Femur (tissue), 1 donor: ENCODE data around the gene PPM1J.
A peak's percentile ranks its signal among the peaks of the same experiment; 100 is the strongest.
"Not testable (repeated sequence)": the region's sequence is repeated elsewhere in the genome, so short reads cannot be mapped to it uniquely, and the experiment has no call there.

Experiments used
- DNase-seq: peaks from one replicate; pipeline ENCODE4 v3.0.0-alpha.2; 2017

The PPM1J gene

DNA sequence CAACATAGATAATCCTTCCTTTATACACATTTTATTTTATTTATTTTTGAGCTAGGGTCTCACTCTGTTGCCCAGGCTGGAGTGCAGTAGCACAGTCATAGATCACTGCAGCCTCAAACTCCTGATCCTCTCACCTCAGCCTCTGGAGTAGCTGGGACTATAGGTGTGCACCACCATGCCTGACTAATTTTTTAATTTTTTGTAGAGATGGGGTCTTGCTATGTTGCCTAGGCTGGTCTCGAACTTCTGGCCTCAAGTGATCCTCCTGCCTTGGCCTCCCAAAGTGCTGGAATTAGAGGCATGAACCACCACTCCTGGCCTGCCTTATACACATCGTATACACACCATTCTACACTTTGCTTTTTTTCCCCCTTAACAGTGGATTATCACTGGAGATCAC is 6.2 kb upstream of the PPM1J start:
- not testable (repeated sequence) for DNase-seq

DNA sequence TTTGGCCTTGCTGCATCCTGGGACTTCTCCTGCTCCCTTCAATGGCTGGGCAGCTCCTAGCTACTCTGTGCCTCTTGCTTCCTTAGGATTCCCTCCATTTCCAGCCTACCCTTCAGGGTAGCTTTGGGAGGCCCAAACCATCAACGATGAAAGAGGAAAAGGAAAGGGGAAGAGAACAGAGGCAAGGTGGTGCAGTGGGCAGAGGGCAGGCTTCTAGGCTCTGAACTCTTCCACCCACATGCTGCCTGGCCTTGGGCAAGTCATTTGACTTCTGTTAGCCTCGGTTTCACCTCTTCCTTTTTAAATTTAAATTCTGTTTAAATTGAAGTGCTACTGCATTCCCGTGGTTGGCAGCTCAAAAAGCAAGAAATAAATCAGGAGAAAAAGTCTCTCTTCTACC is 5.7 kb upstream of the PPM1J start:
- DNase-seq, result no peak

DNA sequence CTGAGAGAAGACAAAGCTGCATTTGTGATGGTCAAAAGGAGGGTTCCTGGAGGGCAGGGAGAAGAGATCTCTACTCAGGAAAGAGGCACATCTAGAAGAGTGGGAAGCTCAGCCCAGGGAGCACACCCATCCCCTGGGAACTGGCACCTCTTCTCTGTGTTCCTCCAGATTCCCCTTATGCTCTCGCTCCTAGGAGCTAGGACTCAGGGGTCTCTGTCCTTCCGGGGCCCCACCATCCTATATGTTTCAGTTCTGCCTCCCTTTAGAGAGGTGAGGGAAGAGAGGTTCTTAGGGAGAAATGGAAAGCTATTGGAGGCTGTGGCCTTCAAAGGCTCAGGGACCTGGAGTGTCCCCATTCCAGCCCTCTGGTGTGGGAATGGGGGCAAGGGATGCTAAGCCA is 4.6 kb upstream of the PPM1J start:
- no peak for DNase-seq

DNA sequence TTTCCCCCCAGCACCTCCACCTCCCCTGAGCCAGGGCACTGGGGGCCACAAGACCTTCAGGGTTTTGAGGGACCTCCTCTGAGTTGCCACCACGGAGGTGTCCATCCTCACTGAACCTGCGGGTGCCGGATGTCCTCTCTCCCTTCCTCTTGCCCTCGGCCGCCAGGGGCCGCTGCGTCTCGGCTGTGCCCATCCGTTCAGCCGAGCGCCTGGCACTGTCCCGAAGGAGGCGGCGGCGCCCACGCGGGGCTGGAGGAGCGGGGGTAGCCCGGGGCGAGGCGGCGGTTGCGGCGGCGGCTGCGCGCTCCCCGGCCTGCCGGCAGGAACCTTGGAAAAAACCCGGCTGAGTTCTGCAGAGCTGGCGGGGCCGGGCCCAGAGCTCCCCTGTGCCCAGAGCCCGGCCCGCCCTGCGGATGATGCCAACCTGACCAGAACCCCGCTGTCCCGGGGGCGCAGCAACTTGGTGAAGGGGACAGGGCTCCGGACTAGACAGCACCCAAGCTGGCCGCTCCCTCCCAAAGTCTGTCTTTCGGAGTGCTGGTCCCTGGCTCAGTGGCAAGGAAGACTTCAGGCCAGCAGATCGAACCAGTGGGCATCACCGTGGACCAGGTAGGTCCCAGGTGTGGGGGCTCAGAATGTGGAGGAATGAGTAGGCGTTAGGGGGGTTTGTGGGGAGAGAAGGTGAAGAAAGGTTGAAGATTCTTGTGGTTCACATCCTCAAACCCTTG is 3.7 kb upstream of the PPM1J start:
- DNase-seq, result peak; percentile 83

DNA sequence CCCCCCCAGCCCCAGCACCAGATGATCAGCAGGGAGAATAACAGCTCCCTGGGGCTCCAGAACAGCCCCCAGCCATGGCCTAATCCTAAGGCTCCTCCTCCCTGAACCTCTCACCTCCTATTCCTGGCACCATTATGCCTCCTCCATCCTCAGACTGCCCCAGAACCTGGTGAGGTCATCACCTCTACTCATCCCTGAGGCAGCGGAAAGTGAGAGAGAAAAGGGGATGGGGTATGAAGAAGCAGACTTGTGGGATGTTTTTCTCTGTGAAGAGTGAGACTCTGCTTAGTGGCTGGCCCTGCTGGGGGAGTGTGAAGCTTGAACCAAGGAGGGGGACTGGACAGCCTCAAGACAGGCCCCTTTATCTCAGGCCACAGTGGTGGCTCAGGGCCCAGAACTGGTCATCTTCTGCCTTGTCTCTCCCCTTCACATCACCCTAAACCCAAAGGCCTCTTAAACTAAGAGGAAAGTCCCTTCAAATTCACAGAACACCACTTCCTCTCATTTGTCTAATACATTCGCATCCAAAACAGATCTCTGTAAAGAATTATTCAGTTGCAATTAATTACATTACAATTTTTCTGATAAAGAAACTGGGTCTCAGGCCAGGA is 2.2 kb upstream of the PPM1J start:
- DNase-seq, result no peak

DNA sequence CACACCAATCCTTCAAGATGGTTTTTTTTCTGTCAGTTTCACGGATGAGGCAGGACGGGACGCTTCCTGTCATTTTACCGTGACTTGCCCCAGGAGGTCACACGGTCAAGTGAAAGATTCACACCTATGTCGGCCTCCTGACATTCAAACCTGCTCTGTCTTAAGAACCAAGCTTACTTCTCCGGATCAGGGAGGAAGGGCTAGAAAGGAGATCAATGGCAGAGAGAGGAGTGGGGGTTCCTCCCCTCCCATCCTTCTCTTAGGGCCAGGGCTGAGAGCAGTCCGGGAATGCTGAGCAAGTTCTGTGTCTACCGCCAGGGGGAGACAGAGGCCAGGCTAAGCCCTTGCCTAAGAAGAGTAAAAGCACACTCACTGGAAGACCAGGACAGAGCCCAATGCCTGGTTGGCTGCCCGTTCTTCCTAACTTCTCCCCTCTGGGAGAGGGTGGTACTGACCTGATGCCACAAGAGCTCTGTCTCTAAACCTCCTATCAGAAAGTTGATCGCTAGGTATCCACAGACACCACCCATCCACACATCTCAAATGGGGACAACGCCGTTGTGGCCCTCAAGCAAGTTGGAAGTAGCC is 1.1 kb upstream of the PPM1J start:
- peak; percentile 94 for DNase-seq

DNA sequence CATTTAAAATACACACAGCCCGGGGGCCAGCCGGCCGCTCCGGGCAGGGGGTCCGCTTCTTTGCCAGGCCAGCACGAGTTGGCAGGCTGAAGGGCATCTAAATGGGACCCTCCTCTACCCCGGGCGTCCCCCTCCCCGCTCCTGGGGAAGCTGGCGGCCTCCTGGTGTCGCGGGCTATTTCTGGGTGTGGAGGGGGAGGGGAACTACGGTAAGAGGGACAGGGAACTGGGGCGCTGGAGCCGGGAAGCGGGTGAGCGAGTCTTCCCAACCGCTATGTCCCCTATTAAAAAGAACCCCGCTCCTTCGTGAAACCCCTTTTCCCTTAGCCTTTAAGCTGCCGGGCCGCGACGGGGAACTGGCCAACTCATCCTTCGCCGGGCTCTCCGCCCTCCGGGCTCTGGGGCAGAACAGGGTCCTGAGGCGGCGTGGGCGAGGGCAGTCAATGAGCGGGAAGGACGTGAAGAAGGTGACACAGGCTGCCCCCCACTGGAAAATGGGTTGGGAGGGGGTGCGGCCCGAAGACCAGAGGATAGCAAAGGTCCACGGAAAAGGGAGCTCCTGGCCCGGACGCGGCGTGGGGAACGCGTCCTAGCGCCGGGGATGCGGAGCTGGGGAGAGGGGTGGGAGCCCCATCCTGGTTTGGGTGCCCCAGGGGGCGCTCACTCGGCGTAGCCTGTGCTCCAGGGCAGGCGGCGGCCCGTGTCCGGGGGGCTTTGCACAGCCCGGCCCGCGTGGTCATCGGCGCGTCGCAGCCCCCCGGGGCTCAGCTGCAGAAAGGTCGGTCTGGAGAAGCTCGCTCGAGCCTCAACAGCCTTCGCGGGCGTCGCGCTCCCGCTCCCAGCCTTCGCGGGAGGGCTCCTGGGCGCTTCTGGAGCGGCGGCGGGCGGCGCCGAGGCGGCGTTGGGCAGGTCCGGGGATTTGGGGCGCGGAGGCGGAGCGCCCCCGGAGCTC is 544 bp downstream of the PPM1J start:
- DNase-seq, result peak; percentile 50

DNA sequence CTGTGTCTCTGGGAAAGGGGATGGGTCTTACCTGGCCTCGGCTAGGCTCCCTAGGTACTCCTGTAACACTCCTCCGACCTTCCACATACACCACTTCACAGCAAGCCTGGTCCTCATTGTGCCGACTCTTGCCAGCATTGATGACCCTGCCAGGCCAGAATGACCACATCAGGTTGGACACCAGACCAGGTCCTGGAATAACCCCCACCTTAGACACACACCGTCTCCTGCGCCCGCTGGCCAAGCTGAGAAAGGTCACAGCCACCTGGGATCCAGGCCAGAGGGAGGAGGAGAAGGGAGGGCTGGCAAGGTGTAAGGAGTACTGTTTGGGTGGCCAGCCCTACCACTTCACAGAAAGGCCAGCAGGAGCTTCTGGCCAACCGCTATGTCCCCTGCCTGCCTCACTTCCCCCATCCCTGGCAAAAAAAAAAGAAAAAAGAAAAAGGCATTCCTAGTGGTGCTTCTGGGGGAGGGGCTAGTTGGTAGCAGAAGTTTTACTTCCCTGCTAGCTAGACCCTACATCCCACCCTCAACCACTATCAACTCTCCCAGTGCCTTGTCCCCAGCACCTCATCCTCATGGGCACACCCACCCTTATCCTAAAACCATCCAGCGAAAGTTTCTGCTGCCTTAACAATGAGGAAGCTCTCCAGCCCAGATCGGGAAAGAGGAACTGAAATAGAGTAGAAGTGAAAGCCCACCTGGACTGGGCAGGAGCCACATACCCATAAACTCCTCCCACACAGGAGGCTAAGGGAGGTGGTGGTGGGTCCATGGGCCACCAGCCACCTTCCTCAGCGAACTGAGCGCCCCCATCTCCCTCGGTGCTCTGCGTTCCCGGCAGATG is 1.4 kb downstream of the PPM1J start:
- DNase-seq, result no peak

DNA sequence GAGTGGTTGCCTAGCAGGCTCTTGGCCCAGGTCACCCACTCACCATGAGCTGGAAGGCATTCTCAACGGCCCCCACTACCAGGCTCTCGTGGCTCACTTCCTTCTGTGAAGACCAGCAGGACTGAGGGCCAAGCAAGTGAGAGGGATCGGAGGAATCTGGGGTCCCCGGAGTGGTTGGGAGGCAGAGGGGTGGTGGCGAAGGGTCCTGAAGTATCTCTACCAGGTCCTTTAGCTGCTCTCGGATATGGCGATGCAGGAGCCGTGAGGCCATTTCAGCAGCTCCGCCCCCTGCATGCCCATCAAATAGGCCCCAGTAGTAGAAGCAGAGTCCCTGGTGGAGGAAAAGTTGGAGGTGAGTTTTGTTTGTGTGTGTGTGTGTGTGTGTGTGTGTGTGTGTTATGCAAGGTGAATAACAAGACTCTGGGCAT is 2.4 kb downstream of the PPM1J start:
- no peak for DNase-seq

DNA sequence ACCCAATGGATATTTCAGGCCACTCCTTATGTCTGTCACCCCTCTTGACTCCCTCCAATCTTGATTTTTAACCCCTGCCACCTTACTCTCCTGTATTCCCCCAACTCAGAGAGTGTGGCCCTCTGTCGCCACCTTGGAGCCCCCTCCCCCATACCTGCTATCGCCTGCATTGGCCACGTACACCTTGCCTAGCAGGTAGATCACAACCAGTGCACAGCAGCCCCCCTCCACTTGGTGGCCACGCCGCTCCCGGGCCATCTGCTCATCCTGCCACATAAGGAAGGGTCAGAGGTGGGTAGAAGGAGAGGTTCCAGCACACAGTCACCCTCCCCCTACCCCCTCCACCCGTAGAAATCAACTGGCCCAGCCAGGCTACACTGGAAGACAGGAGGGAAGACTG is 2.9 kb downstream of the PPM1J start:
- DNase-seq, result no peak

DNA sequence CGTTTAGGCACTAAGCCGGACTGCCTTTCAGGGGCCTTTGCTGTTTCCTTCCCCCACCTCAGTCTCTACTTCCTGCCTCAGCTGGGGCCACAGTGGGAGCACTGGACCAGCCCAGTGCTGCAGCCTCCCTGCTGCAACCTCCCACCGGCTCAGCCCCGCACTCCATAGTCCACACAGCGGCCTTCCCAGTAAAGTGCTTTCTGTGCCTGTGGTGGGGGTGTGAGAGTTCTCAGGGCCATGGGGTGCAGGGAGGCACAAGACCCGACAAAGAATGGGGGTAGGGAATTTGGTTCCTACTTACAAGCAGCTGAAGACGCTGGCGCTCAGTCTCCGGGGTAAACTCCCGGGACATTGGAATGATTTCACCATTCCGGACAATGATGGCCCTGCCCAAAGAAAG is 3.5 kb downstream of the PPM1J start:
- DNase-seq, result no peak

DNA sequence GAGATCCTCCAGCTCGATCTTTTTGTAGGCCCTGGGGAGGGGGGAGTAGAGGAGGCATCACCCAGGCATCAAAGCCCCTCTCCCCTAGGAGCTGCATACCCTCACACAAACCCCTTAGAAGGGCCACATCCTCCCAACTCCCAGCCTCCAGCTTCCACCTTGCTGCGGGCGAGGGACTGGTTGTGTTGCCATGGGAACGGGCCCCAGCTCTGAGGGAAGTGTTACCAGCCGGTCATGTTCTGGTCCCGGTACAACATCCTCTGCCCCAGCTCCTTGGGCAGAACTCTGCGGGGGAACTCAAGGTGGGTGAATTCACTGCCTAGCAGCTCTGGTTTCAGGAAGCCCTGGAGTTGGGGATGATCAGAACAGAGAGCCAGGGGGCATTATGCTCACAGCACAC is 4.1 kb downstream of the PPM1J start:
- DNase-seq, result no peak

DNA sequence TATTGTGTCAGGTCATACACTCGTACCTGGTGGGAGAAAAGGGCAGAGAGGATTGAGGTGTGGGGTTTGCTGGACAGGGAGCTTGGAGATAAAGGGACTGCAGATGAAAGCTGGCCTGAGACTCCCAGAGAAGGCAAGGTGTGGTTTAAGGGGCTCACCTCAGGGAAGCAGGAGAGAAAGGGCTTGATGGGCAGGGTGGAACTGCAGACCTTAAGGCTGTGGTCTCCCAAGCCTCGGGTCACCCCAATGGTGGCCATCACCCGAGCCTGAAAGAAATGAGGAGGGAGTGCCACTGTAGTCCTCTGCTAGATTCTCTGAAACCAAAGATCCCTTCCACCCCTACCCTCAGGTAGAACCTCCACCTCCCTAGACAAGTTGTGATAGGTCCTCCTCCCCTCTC is 4.5 kb downstream of the PPM1J start:
- DNase-seq, result no peak

DNA sequence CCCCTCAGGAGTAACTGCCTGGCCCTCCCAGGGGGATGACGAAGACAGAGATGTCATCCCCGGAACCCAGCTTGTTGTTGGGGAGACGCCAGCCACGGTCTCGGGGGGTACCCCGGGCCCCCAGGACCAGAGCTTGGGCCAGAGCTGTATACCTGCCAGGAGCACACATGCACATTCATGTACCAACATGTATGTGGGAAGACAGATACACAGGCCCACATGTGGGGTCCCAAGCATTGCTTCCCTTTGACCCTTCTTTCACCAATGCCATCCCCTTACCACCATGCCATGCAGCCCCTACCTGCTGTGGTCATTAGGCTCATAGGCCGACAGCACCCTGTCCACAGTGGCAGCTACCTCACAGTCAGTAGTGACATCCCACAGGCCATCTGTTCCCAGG is 5.0 kb downstream of the PPM1J start:
- DNase-seq, result no peak

DNA sequence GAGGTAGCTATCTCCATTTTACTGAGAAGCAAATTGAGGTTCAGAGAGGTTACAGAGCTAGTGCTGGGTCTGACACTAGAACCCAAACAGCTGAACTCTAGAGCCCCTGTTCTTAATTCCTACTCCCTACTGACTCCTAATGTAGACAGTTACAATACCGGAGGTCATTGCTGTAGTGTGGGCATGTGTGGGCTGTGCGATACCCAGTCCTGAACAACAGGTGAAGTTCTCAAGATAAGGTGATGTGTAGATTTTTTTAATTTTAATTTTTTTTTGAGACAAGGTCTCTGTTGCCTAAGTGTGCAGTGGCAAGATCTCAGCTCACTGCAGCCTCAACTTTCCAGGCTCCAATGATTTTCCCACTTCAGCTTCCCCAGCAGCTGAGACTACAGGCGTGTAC is 6.6 kb downstream of the PPM1J start:
- no peak for DNase-seq

DNA sequence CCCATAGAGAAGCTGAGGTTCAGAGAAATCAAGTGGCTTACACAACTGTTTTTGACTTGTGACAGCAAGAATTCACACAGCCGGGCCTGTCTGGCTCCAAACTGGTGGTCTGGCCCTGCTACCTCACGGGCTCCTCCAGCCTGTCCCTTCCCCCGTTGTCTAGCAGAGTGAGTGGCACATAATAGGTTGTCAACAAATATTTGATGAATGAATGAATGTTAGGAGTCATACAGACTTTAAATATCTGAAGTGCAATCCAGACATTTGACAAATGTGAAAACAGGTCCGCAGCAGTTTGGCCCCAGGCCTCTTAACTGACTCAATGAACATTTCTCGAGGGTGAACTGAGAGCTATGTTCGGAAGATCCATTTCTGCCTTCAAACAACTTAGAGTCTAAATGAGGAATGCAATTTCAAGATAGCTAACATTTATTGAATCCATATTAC is 7.1 kb downstream of the PPM1J start:
- no peak for DNase-seq

DNA sequence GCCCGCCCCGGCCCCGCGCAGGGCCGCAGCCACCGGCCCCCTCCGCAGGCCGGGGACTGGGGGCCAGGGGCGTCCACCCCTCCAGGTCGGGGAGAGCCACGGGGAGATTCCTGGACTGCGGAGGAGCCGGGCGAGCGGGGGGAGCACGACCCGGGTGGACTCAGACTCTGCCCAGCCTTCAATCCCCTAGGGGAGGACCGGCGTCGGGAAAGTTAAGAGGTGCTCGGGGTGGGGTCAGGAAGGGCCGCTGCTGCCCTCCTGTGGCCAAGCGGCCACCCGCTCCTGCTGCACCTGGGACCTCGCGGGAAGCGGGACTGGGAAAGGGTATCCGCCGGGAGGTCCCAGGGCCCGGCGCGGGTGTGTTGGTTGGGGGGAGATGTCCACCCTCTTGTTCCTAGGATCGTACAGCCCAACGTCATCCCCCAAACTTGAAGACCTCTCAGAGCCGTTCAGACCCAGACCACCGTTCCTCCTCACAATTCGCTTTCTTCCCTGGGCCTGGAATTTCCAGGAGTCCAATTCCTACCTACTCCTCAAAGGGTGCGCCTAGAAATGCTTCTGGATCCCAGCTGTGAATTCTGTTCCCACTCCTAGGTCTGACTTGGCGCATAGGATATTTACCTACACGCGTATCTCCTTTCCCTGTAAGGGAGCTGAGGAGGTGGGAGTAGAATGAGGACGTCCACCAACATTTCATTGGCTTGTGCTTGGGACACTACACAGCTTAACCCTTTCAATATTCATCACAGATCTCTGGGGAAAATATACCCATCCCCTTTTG is 7.7 kb downstream of the PPM1J start:
- DNase-seq, result peak; percentile 91

DNA sequence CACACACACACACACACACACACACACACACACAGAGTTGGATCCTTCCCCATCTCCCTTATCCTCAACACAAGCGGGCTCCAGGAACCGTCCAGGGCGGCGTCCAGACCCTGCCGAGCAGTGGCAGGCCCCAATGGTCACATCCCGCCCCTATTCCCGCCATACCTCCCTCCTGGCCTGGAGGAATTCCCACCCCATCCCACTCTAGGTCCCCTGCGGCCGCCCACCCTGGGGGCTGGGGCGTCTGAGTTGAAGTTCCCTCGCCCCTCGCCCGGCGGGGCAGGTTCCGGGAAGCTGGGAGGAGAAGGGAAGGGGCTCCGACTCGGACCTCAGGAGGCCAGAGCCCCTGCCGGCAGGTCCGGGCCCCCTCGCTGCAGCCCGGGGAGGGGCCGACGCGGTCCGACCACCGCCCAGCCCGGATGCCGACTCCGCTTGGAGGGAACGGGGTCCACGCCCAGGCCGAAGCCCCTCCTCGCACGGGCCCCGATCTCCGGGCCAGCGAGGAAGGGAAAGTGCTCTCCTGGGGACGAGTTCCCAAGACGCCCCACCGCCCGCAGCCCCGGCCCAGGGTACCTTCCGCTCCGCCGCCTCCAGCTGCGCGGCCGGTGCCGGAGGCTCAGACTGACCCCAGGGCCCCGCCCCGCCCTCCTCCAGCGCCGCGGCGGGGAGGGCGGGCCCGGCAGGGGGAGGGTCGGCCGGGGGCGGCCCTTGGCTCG is 8.5 kb downstream of the PPM1J start, which contains the start of gene RHOC:
Gene RHOC, minus strand, starts transcription at position 623 of the 716 bp plus-strand sequence. CDS start 3,328 bp downstream, outside the sequence.
- DNase-seq, result peak; percentile 81

DNA sequence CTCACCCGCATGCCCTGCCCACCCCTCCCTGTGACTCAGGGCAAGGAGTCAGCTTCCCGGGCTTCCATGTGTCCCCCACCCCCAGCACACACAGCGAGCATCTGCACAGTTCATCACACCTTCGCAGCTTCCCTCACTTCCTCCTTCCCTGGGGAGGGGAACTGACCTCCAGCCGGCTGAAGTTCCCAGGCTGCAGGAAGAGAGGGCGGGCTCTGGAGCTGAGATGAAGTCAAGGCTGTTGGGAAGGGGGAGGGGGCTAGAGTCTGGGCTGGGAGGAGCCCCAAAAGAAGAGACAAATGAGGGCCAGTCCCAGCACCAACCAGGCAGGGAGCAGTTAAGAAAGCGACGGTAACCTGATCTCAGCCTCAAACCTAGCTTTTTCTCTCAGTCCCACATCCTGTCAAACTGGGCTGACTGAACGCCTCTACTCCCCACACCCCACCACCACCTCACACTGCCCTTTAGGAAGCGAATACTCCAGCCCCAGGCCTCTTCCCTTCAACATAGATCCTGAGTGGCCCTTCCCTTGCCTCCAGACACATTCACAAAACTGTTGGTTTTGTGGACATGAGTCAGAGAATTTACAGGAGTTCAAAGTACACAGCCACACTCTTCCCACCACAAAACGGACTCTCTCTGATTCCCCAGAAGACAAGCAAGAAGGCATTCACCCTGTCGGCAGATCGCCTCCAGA is 10.1 kb downstream of the PPM1J start:
- peak; percentile 95 for DNase-seq

DNA sequence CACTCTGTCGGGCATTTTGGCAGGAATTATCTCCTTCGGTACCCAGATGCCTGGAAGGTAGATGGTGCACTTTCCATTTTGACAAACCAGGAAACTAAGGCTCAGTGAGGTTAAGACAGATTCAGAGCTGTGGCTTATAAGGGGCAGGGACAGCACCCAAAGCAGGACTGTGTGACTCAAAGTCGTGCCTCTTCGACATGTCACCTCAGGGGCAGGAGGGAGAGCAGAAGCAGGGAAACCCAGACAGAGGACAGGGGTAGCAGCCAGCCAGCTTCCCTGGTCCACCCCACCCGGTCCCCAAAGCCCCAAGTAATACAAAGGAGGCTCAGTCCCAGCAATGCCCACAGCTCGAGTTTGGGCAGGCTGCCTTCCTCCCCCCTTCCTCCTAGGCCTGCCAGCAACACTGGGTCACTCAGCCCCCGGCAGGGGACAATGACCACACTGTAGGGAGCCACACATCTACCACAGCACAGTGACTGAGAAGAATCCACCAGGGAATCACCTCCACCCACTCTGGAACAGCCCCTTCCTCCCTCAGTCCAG is 10.7 kb downstream of the PPM1J start:
- no peak for DNase-seq
